Stimulated activated naive CD8-positive, alpha-beta T cell treated with anti-CD3 and anti-CD28 coated beads, Interleukin-15, Interleukin-2, amounts not matched to agents 100 ng/mL and 50 ng/mL, for 24 hours (primary cell): ENCODE measurements around the gene FANK1.
"Not testable (repeated sequence)": the region's sequence is repeated elsewhere in the genome, so short reads cannot be mapped to it uniquely, and the experiment has no call there.

Experiments used
- H3K27ac Mint-ChIP-seq: one replicate; pipeline ENCODE4 v1.8.0; 2021; ENCODE audit warnings: mild to moderate bottlenecking, mixed read lengths
- H3K27me3 Mint-ChIP-seq: one replicate; pipeline ENCODE4 v1.8.0; 2021; ENCODE audit warnings: mixed read lengths
- H3K36me3 Mint-ChIP-seq: one replicate; pipeline ENCODE4 v1.8.0; 2021; ENCODE audit warnings: low read depth, mixed read lengths
- H3K4me1 Mint-ChIP-seq: one replicate; pipeline ENCODE4 v1.8.0; 2021; ENCODE audit warnings: low read depth, mixed read lengths
- H3K4me3 Mint-ChIP-seq: one replicate; pipeline ENCODE4 v1.8.0; 2021; ENCODE audit warnings: mild to moderate bottlenecking, mixed read lengths
- H3K9me3 Mint-ChIP-seq: one replicate; pipeline ENCODE4 v1.8.0; 2021; ENCODE audit warnings: mixed read lengths

The FANK1 gene

DNA sequence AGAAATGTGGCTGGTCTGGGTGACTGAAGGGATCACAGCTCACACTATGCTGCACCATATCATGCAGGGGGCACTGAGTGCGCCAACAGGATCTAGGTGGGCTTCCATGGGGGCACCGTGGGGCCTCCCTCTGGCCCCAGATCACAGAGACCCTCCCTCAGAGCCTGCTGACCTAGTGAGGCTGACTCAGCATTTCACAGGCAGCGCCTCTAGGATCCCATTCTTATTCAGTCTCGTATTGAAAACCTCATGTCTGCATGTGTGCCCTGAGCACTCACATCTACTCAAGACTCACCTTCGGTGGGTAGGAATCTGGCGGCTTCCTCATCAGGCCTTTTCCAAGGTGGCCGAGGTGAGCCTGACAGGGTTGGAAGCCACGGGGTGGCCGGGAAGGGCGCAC, 141.6 kb downstream of the FANK1 start:
- Mint-ChIP-seq H3K36me3 (no peaks in the 10 kb centered on the region), H3K27ac (no peak overlapping the region), H3K9me3 (no peaks in the 10 kb centered on the region), H3K4me1 (peaks cover 18% of the 10 kb centered on the region), H3K4me3 (no peak overlapping the region), H3K27me3 (peaks cover 5% of the 10 kb centered on the region)

DNA sequence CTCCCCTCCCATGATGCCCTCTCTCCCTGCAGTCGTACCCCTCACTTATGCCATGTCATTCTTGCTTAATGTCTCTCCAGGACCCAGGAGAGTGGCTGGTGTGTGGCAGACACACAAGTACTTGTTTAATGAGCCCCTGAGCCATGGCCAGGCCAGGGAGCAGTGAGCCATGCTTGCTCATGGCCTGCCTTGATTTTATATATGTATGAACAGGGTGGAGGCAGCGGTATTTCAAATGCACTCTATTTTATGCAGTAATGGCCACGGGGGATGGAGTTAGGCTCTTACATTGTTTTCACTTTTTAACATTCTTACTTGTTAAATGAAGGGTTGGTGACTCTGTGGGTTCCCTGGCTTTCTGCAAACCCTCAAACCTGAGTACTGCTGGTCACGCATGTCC, 144.8 kb downstream of the FANK1 start:
- Mint-ChIP-seq H3K36me3 (no peaks in the 10 kb centered on the region), H3K27me3 (peaks cover 5% of the 10 kb centered on the region), H3K9me3 (no peaks in the 10 kb centered on the region), H3K27ac (peak overlapping the region; percentile 5), H3K4me1 (peaks cover 18% of the 10 kb centered on the region), H3K4me3 (no peak overlapping the region)

DNA sequence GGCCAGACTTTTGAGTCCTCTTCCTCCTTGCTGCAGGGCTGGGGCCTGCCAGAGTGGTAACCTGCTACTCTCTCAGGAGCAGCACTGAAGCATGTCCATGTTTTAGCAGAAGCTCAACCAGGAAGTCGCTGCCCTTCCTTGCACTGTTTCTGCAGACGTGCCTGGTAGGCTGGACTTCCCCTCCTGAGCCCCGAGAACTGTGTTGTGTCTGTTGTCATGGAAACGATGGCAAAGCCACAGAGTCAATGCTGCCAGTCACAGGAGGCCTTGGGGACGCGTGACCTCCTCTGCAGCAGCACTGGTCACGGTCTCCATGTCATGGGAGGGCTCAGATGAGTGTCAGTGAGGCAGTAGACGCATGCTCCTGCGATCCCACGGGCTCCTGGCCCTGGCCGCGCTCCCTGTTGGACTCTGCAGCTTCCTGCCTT, 145.5 kb downstream of the FANK1 start:
- H3K4me1 Mint-ChIP-seq: peaks cover 18% of the 10 kb centered on the region
- no peaks in the 10 kb centered on the region for H3K36me3 Mint-ChIP-seq
- H3K27me3 Mint-ChIP-seq: peaks cover 5% of the 10 kb centered on the region
- peak overlapping the region; percentile 46 for H3K4me3 Mint-ChIP-seq
- H3K27ac Mint-ChIP-seq: peak overlapping the region; percentile 89
- no peaks in the 10 kb centered on the region for H3K9me3 Mint-ChIP-seq

DNA sequence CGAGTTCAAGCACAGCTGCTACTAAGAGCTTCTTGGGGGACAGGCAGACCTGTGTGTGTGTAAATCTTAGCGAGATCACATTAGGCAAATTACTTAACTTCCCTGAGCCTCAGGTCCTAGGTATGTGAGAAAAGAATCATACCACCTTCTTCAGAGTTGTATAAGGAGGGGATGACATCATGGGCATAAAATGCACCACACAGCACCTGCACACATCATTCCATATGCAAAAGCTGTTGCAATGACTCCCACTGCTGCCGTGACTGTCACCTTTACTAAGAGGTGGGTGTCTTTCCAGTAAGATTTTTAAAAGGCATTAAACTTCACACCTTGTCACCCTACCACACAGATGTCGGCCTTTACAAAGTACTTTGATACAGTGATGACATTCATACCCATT, 146.0 kb downstream of the FANK1 start:
- Mint-ChIP-seq H3K4me3 (peak overlapping the region; percentile 46), H3K27ac (peak overlapping the region; percentile 89)

DNA sequence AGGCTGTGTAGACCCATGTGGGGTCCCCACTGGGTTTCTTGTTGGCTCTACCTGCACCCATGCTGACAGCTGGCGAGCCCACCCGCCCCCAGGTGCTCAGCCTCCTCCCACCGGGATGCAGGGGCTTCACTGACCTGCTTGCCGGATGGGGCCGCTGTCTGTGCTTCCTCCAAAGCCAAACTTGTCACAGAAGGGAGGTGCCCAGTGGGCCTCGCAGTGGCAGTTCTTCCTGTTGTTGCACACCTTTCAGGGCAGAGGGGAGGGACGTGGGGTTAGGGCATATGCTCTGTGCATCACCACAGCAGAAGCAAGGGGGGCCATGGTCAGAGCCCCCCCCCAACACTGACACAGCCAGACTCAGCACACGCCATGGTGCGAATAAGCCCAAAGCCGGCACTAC, 146.5 kb downstream of the FANK1 start:
- no peak overlapping the region for H3K27ac Mint-ChIP-seq
- peaks cover 18% of the 10 kb centered on the region for H3K4me1 Mint-ChIP-seq
- no peak overlapping the region for H3K4me3 Mint-ChIP-seq

More for the DNA sequence above, 146.0 kb downstream of the FANK1 start:
- Mint-ChIP-seq H3K4me1 (peaks cover 18% of the 10 kb centered on the region), H3K27me3 (peaks cover 5% of the 10 kb centered on the region), H3K9me3 (no peaks in the 10 kb centered on the region), H3K36me3 (no peaks in the 10 kb centered on the region)

DNA sequence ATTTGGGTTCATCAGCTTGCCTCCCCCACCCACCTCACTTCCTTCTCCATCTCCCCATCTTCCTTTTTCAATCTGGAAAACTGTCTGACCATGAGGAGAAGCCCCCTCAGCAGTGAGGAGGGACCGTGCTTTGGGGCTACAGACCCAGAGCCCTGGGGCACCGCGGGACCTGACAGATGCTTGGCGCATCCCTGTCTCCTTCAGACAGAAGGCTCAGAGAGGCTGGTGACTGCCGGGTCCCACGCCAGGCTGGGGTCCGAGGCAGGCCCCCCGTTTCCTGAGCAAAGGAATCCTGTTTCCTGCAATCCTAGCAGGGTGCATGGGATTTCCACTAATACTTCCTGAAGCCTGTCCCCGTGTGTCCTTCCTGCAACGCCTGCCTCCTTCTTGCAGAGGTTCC, 147.0 kb downstream of the FANK1 start:
- H3K27ac Mint-ChIP-seq: no peak overlapping the region
- no peak overlapping the region for H3K4me3 Mint-ChIP-seq
- H3K4me1 Mint-ChIP-seq: peaks cover 18% of the 10 kb centered on the region
- H3K36me3 Mint-ChIP-seq: no peaks in the 10 kb centered on the region
- no peaks in the 10 kb centered on the region for H3K9me3 Mint-ChIP-seq
- peaks cover 3% of the 10 kb centered on the region for H3K27me3 Mint-ChIP-seq

More for the DNA sequence above, 146.5 kb downstream of the FANK1 start:
- H3K27me3 Mint-ChIP-seq: peaks cover 5% of the 10 kb centered on the region
- H3K9me3 Mint-ChIP-seq: no peaks in the 10 kb centered on the region
- H3K36me3 Mint-ChIP-seq: no peaks in the 10 kb centered on the region

DNA sequence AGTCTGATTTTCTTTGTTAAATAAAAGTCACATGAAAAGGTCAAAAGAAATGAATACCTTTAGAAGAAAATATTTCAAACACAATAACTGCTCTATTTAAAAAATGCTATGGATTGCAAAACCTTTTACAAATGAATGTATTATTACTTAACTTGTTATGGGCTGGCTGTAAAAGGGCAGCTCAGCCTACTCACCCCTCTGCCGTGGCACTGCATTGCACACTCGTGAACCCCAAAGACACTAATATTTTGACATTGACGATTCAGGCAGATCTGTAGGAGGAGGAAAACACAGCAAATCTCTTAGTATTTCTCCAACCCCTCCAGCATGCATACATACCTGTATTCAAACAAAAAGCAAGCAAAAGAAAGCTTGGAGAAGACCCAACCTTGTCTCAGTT, 149.5 kb downstream of the FANK1 start:
- Mint-ChIP-seq H3K9me3 (no peaks in the 10 kb centered on the region), H3K27me3 (no peaks in the 10 kb centered on the region), H3K4me1 (peaks cover 18% of the 10 kb centered on the region), H3K36me3 (no peaks in the 10 kb centered on the region), H3K4me3 (no peak overlapping the region), H3K27ac (no peak overlapping the region)

DNA sequence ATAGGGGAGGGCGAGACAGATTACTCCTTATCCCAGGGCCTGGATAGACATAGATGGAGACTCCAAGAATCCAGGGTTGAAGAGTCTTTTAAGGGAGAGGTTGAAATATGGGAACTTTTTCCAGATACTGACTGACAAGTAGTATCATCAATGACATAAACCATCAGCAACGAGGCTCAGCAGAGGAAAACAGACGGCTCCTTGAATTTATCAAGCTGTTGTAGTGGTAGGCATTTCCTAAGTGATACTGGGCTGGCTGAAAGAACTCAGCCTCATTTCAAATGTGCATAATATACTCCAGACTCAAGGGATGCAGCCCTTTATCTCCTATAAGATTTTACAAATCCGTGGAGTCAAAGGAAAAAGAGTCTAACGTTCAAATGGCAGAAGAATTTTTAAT, 150.5 kb downstream of the FANK1 start:
- peaks cover 3% of the 10 kb centered on the region for H3K27me3 Mint-ChIP-seq
- H3K27ac Mint-ChIP-seq: no peak overlapping the region
- no peaks in the 10 kb centered on the region for H3K9me3 Mint-ChIP-seq
- no peaks in the 10 kb centered on the region for H3K36me3 Mint-ChIP-seq
- H3K4me1 Mint-ChIP-seq: peaks cover 8% of the 10 kb centered on the region
- no peak overlapping the region for H3K4me3 Mint-ChIP-seq

DNA sequence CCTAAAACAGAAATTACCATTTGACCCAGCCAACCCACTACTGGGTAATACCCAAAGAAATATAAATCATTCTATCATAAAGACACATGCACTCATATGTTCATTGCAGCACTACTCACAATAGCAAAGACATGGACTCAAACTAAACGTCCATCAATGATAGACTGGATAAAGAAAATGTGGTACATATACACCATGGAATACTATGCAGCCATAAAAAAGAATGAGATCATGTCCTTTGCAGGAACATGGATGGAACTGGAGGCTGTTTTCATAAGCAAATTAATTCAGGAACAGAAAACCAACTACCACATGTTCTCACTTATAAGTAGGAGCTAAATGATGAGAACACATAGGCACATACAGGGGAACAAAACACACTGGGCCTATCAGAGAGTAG, 151.4 kb downstream of the FANK1 start:
- H3K9me3 Mint-ChIP-seq, H3K4me1 Mint-ChIP-seq, H3K27ac Mint-ChIP-seq, H3K27me3 Mint-ChIP-seq, H3K4me3 Mint-ChIP-seq, H3K36me3 Mint-ChIP-seq: not testable (repeated sequence)

DNA sequence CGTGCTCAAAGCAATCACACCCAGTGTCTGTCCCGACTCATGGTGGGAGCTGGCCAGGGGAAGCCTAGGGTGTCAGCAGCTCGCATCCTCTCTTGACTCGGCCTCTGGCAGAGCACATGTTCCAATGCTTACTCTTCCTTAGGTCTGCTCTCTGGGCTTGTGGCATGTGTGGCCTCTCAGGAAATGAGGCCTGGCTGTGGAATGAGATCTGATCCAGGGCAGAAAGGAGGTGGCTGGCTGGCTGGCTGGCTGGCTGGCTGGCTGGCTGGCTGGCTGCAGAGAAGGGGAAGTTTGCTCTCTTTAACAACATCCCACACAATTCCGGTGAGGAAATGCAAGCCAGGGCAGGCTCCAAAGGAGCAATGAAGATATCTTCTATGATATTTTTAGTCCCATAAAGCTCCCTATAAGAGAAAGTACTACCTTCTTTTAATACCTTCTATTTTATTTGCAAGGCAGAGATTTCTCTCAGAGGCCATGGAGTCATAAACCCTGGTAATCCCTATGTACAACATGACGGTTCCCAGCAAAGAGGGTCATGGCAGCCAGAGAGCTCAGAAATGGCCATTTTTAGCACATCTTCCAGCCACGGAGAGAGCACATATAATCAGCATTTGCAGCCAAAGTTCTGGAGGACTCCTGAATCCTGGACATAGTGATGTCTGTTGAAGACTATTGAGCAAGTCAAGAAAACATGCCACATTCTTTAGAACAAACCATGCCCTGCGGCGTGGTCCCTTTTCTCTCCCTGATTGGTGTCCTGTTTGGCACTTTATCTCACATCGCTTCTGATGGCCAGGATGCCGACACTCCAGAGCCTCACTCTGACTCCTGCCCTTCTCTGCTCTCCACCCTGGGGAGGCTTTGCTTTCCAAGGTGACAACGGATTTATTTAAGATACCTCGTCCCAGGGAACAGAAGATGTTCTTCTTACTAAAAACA, 153.7 kb downstream of the FANK1 start:
- H3K27me3 Mint-ChIP-seq: peaks cover 4% of the 10 kb centered on the region
- no peak overlapping the region for H3K27ac Mint-ChIP-seq
- H3K4me1 Mint-ChIP-seq: no peaks in the 10 kb centered on the region
- H3K36me3 Mint-ChIP-seq: no peaks in the 10 kb centered on the region
- no peaks in the 10 kb centered on the region for H3K9me3 Mint-ChIP-seq
- H3K4me3 Mint-ChIP-seq: no peak overlapping the region

DNA sequence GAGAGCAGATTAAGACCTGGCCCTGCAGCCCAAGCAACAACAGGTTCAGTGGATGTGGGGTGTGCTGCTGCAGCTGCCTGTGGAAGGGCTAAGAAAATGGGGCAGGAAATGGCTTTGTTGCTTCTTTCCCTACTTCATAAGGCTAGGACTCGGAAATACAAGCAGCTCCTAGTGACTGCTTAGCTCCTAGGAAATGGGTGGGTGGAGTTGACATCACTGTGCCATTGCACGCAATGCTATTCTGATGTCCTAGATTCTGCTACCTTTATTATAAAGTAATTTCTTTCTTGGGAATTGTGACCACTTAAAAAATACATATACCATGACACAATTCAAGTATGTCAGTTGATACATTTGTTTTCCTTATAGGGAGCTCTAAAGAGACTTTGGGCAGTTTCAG, 155.8 kb downstream of the FANK1 start:
- H3K9me3 Mint-ChIP-seq: no peaks in the 10 kb centered on the region
- no peaks in the 10 kb centered on the region for H3K4me1 Mint-ChIP-seq
- H3K27me3 Mint-ChIP-seq: peaks cover 4% of the 10 kb centered on the region
- no peak overlapping the region for H3K27ac Mint-ChIP-seq
- no peaks in the 10 kb centered on the region for H3K36me3 Mint-ChIP-seq
- H3K4me3 Mint-ChIP-seq: no peak overlapping the region

DNA sequence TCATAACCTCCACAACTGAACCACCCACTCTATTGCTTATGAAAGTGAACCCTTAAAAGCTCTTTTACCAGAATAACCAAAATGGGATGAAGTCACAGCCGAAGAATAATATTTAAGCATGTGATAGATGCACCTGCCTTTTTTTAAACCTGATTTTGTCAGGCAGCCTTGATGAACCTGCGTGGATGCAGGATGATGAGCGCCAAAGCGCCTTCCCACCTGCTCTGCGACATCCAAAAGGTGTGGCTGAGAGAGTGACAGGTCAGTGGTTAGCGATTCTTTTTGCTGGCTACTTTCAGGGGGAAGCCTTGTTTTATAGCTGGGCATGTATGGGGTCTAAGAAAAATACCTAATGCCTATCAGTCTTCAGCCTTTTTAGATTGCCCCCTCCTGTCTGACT, 157.8 kb downstream of the FANK1 start:
- Mint-ChIP-seq H3K36me3 (no peaks in the 10 kb centered on the region), H3K27ac (no peak overlapping the region), H3K27me3 (peaks cover 4% of the 10 kb centered on the region), H3K4me3 (no peak overlapping the region), H3K4me1 (no peaks in the 10 kb centered on the region), H3K9me3 (no peaks in the 10 kb centered on the region)

DNA sequence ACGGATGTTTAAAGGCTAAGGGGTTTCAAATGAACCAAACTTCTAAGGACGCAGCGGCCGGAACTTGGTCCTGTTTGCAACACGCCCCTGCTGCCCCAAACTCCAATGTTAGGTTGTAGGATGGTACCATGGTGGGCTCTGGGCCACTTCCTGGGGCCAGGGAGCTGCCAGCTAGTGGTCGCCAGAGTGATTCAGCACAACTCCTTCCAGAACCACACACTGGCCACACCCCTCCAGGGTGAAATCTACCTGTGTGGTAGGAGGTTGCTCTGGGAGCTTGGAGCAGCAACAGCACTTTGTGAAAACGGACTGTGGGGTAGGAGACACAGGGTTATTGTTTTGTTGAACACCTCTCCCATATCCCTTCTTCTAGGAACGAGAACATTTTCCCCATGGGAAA, 161.1 kb downstream of the FANK1 start:
- H3K36me3 Mint-ChIP-seq: no peaks in the 10 kb centered on the region
- H3K27ac Mint-ChIP-seq: no peak overlapping the region
- H3K27me3 Mint-ChIP-seq: peaks cover 7% of the 10 kb centered on the region
- H3K4me1 Mint-ChIP-seq: no peaks in the 10 kb centered on the region
- no peaks in the 10 kb centered on the region for H3K9me3 Mint-ChIP-seq
- no peak overlapping the region for H3K4me3 Mint-ChIP-seq

DNA sequence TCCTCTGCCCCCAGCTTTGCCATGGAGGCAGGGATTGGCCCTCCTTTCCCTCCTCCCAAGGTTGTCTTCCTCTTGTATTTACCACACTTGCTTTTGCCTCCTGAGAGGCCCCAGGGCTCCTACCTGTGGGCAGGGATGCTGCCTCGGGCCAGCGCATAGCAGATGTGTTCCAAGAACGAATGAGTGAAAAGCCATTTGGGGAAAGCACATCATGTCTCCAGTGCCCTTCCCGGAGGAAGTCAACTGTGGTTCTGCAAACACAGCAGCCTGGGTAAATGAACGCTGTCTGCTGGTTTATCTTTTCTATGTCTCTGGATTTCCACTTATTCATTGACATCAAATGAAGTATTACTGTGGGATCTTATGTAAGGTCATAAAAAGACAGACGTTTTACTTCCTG, 161.7 kb downstream of the FANK1 start:
- no peak overlapping the region for H3K27ac Mint-ChIP-seq
- H3K9me3 Mint-ChIP-seq: no peaks in the 10 kb centered on the region
- H3K4me1 Mint-ChIP-seq: no peaks in the 10 kb centered on the region
- no peaks in the 10 kb centered on the region for H3K36me3 Mint-ChIP-seq
- H3K27me3 Mint-ChIP-seq: peaks cover 7% of the 10 kb centered on the region
- no peak overlapping the region for H3K4me3 Mint-ChIP-seq

DNA sequence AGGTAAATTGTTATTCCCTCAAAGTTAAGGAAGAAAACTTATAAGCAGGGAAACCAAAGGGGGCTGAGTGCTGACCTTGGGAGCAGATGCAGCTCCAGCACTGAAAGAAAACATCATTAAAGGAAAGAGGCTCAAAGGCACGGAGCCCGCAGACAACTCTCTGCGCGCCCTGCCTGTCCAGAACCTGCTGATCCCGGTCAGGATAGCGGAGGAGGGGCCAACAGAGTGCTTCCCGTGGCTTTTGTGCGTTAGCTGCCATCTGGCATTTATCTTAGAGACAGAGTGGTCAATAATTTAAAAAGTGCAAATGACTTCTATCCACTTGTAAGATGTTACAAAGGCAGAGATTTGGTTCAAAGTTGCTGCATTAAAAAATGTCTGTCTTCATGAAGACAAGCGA, 162.1 kb downstream of the FANK1 start:
- H3K27me3 Mint-ChIP-seq: peaks cover 7% of the 10 kb centered on the region
- H3K36me3 Mint-ChIP-seq: no peaks in the 10 kb centered on the region
- no peak overlapping the region for H3K27ac Mint-ChIP-seq
- no peak overlapping the region for H3K4me3 Mint-ChIP-seq
- no peaks in the 10 kb centered on the region for H3K9me3 Mint-ChIP-seq
- no peaks in the 10 kb centered on the region for H3K4me1 Mint-ChIP-seq
